B cell (primary cell): Measurements from ENCODE around the gene EFR3B.

ENCODE experiments used
- EZH2 ChIP-seq: IDR thresholded peaks from 2 replicates; pipeline ENCODE4 v1.6.1; 2012; ENCODE audit warnings: borderline replicate concordance, low read depth, mild to moderate bottlenecking, moderate library complexity, low read length; ENCODE audit not compliant: insufficient read depth, poor library complexity, severe bottlenecking
- TF ChIP-seq, protein P1 (sequence below): fragments of 200-600 bp; IDR thresholded peaks from one replicate; pipeline ENCODE4 v1.8.0; 2022; ENCODE audit warnings: antibody characterized with exemption, mild to moderate bottlenecking

DNA sequence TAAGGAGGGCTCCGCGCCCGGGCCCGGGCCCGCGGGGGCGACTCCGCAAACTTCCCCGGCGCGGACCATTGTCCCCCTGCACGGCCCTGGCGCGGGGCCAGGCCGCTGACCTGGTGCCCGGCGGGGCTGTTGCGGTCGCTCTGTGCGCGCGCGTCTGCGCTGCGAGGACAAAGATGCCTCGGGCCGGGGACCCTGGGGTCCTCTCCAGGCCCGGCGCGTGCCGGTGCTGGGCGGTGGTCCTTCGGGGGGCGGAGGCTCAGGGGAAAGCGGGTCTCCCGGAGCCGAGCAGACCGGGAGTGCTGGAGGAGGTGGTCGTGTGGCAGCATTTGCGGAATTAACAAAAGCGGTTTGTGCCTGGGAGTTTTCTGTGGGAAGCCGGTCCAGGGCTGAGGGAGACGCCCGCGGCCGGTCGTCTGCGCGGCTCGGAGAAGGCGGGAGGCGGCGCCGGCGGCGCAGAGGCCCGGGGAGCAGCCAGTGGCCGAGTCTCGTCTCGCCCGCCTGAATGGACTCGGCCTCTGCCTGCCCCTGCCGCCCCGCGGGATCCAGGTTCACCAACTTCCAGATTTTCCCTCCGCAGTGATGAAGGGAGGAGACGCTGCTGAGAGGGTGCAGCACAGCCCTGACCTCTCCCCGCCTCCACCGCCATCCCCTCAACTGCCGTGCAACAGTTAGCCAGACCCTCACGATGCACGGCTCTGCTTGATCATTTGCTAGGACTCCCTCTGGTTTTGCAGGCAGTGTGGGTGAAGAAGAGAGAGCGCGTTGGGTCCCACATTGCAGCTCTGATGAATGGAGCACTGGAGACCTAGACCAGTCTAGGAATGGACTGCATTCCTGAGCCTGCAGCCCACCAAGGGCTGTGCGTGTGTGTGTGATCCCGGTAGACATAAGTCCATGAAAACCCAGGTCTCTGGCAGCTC lies 705 bp downstream of the EFR3B start:
- no peak for TF ChIP-seq EZH2
- TF ChIP-seq, protein P1, sequence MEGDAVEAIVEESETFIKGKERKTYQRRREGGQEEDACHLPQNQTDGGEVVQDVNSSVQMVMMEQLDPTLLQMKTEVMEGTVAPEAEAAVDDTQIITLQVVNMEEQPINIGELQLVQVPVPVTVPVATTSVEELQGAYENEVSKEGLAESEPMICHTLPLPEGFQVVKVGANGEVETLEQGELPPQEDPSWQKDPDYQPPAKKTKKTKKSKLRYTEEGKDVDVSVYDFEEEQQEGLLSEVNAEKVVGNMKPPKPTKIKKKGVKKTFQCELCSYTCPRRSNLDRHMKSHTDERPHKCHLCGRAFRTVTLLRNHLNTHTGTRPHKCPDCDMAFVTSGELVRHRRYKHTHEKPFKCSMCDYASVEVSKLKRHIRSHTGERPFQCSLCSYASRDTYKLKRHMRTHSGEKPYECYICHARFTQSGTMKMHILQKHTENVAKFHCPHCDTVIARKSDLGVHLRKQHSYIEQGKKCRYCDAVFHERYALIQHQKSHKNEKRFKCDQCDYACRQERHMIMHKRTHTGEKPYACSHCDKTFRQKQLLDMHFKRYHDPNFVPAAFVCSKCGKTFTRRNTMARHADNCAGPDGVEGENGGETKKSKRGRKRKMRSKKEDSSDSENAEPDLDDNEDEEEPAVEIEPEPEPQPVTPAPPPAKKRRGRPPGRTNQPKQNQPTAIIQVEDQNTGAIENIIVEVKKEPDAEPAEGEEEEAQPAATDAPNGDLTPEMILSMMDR: no peak
